NT2/D1 (cell line): ENCODE results near the gene MZF1.
A peak's percentile ranks its signal among the peaks of the same experiment; 100 is the strongest.

Experiments used
- DNase-seq: peaks from one replicate; pipeline ENCODE4 v3.0.0-alpha.2; 2011; ENCODE audit warnings: low read depth, low spot score
- H3K27me3 ChIP-seq: 2 replicates; pipeline ENCODE4 v1.6.0; 2011; ENCODE audit warnings: mild to moderate bottlenecking; ENCODE audit not compliant: insufficient read length, insufficient read depth
- H3K36me3 ChIP-seq: 2 replicates; pipeline ENCODE4 v1.6.1; 2011; ENCODE audit warnings: mild to moderate bottlenecking, low read length, mixed read lengths; ENCODE audit not compliant: insufficient read depth, insufficient read length
- H3K4me1 ChIP-seq: 2 replicates; pipeline ENCODE4 v1.5.1; 2011; ENCODE audit not compliant: insufficient read depth, insufficient read length
- H3K4me3 ChIP-seq: 2 replicates; pipeline ENCODE4 v1.5.1; 2011; ENCODE audit warnings: low read depth; ENCODE audit not compliant: insufficient read length
- H3K9ac ChIP-seq: 2 replicates; pipeline ENCODE4 v1.6.0; 2011; ENCODE audit warnings: low read depth; ENCODE audit not compliant: insufficient read length
- H3K9me3 ChIP-seq: 2 replicates; pipeline ENCODE4 v1.5.1; 2011; ENCODE audit warnings: mild to moderate bottlenecking, low read length; ENCODE audit not compliant: insufficient read depth
- SUZ12 ChIP-seq: IDR thresholded peaks from 2 replicates; pipeline ENCODE4 v1.6.1; 2011; ENCODE audit not compliant: insufficient read length, insufficient read depth; ENCODE audit errors: extremely low read depth
- YY1 ChIP-seq: IDR thresholded peaks from 2 replicates; pipeline ENCODE4 v1.6.1; 2011; ENCODE audit not compliant: insufficient read length, insufficient read depth
- ZNF274 ChIP-seq: IDR thresholded peaks from 2 replicates; pipeline ENCODE4 v1.6.1; 2011; ENCODE audit warnings: mild to moderate bottlenecking, low read depth, low read length

MZF1 gene

DNA sequence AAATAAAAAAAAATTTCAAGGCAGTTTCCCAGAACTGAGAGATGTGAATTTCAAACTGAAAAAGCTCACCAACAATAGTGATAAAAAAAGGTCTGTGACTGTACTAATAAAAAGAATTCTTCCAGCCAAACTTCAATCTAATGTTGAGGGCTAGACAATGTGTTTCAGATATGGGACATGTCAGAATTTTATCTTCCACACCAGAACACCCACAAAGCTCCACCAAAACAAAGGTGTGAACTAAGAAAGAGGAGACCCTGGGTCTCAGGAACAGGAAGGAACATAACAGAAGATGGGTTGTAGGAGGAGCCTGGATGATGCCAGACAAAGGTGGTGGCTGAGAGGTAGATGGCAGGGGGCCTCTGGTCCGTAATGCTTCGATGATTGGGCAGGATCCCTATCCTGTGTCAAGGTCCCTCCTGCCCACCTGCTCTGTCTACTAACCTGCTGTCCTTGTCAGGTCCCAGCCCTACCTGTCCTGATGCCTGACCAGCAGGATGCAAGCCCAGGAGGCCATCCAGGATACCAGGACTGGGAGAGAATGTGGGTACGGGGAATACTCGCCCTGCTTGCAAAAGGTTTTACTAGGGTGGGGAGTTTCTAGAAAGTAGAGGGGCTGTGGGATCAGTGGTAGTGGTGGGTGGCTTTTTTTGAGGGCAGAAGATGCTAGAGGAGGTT, 4.5 kb downstream of the MZF1 start:
- Histone ChIP-seq H3K4me1 (peaks cover 5% of the 10 kb centered on the region), H3K9me3 (no peaks in the 10 kb centered on the region), H3K27me3 (no peaks in the 10 kb centered on the region), H3K36me3 (peaks cover 41% of the 10 kb centered on the region), H3K9ac (no peak overlapping the region), H3K4me3 (no peak overlapping the region)
- no peak for TF ChIP-seq SUZ12
- no peak for TF ChIP-seq ZNF274
- TF ChIP-seq YY1, result no peak
- no peak for DNase-seq

- no peak for DNase-seq
- H3K4me3 ChIP-seq, result no peak overlapping the region
- no peaks in the 10 kb centered on the region for H3K9me3 ChIP-seq
- no peaks in the 10 kb centered on the region for H3K27me3 ChIP-seq
- peaks cover 3% of the 10 kb centered on the region for H3K4me1 ChIP-seq
- no peak for TF ChIP-seq ZNF274
- TF ChIP-seq SUZ12, result no peak
- no peak for TF ChIP-seq YY1
- H3K36me3 ChIP-seq, result peaks cover 44% of the 10 kb centered on the region
- no peak overlapping the region for H3K9ac ChIP-seq
These were observed 6.1 kb downstream of the MZF1 start for GRCh38 chr19:58566989-58567388.

- H3K4me3 ChIP-seq, result no peak overlapping the region
- no peaks in the 10 kb centered on the region for H3K9me3 ChIP-seq
- H3K27me3 ChIP-seq, result no peaks in the 10 kb centered on the region
- DNase-seq, result no peak
- H3K4me1 ChIP-seq, result no peaks in the 10 kb centered on the region
- TF ChIP-seq YY1 (no peak), ZNF274 (no peak), SUZ12 (no peak)
- H3K9ac ChIP-seq, result no peak overlapping the region
- H3K36me3 ChIP-seq, result peaks cover 26% of the 10 kb centered on the region
These were observed 9.3 kb downstream of the MZF1 start for GRCh38 chr19:58563823-58564222.

GRCh38 chr19:58563034-58563573, 10.0 kb downstream of the MZF1 start:
- H3K9ac ChIP-seq, result no peak overlapping the region
- no peaks in the 10 kb centered on the region for H3K9me3 ChIP-seq
- TF ChIP-seq ZNF274 (no peak), SUZ12 (no peak), YY1 (no peak)
- peaks cover 22% of the 10 kb centered on the region for H3K36me3 ChIP-seq
- no peak for DNase-seq
- H3K4me3 ChIP-seq, result no peak overlapping the region
- H3K27me3 ChIP-seq, result no peaks in the 10 kb centered on the region
- H3K4me1 ChIP-seq, result no peaks in the 10 kb centered on the region

DNA sequence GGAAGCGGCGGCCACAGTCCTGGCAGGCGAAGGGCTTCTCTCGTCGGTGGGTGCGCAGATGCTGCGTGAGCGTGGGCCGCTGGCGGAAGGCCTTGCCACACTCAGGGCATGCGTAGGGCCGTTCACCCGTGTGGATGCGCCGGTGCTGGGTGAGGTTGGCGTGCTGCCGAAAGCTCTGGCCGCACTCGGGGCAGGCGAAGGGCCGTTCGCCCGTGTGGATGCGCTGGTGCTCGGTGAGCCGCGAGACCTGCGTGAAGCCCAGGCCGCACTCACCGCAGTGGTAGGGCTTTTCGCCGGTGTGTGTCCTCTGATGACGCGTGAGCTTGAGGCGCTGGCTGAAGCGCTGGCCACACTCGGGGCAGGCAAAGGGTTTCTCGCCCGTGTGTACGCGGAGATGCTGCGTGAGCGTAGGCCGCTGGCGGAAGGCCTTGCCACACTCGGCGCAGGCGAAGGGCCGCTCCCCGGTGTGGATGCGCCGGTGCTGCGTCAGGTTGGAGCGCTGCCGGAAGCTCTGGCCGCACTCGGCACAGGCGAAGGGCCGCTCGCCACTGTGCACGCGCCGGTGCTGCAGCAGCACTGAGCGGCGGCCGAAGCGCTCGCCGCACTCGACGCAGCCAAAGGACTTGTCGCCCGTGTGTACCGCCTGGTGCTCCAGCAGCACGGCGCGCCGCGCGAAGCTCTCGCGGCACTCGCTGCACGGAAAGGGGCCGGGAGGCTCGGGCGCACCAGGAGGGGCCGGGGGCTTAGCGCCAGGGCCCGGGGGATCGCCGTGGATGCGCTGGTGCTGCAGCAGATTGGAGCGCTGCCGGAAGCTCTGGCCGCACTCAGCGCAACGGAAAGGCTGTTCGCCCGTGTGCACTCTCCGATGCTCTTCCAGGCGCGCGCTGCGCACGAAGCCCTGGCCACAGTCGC, 10.8 kb downstream of the MZF1 start:
- no peak overlapping the region for H3K9ac ChIP-seq

DNA sequence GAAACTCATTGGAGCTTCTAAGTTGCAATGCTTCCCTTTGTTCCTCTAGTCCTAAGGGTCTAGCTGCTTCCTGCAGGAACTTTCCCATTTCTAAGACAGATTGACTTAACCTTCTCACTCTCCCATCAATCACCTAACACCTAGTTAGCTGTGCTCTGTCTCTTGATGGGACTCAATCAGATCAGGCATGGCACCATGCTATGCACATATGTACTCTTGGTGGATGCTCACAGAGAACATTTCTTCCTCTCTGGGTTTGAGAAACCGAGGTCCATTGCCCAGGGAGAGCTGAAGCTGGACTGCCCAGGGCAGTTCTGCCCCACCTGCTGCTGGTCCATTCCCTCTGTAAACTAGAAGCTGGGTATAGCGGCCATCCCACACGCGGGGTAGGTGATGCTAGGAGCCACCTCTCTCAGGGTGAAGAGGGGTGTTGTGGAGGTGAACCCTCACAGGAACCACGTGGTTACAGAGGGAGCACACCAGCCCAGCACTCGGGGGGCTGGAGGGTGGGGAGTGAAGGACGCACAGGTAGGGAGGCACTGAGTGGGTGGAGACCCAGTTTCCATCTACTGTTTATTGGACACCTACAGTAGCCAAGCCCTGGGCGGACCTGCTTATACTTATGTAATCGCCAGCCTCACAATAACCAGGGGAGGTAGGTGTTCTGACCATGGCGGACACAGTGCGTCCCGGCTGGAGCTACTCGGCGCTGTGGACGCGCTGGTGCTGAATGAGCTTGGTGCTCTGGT, 11.6 kb downstream of the MZF1 start:
- TF ChIP-seq ZNF274 (no peak), YY1 (no peak), SUZ12 (no peak)
- Histone ChIP-seq H3K9me3 (no peaks in the 10 kb centered on the region), H3K4me3 (no peak overlapping the region), H3K4me1 (no peaks in the 10 kb centered on the region), H3K36me3 (peaks cover 25% of the 10 kb centered on the region), H3K27me3 (no peaks in the 10 kb centered on the region), H3K9ac (peak overlapping the region; percentile 0)
- no peak for DNase-seq

More for the DNA sequence above, 10.8 kb downstream of the MZF1 start:
- no peak overlapping the region for H3K4me3 ChIP-seq
- no peaks in the 10 kb centered on the region for H3K27me3 ChIP-seq
- no peak for DNase-seq
- H3K36me3 ChIP-seq, result peaks cover 20% of the 10 kb centered on the region
- H3K9me3 ChIP-seq, result no peaks in the 10 kb centered on the region
- H3K4me1 ChIP-seq, result no peaks in the 10 kb centered on the region
- TF ChIP-seq SUZ12 (no peak), ZNF274 (no peak), YY1 (no peak)

- H3K9me3 ChIP-seq, result no peaks in the 10 kb centered on the region
- DNase-seq, result no peak
- no peaks in the 10 kb centered on the region for H3K4me1 ChIP-seq
- no peak overlapping the region for H3K4me3 ChIP-seq
- peaks cover 30% of the 10 kb centered on the region for H3K36me3 ChIP-seq
- no peaks in the 10 kb centered on the region for H3K27me3 ChIP-seq
- TF ChIP-seq YY1 (no peak), ZNF274 (no peak), SUZ12 (no peak)
- H3K9ac ChIP-seq, result no peak overlapping the region
These were observed 12.2 kb downstream of the MZF1 start for GRCh38 chr19:58560921-58561320.
